GM23338 (cell line): ENCODE data around the gene GYPC. TPM values are rescaled to one million over a fixed set of nuclear protein-coding genes. Genes with fewer than 3 reads are reported as not detected.

ENCODE experiments used
- ATAC-seq: fragments of 200-7000 bp; cut with Tn5 transposase; 3 replicates; pipeline ENCODE4 v1.9.1; 2020
- DNase-seq: peaks from one replicate; pipeline ENCODE4 v3.0.0-alpha.2; 2015; ENCODE audit warnings: low spot score
- H2AFZ ChIP-seq: fragments of 200-600 bp; sonication (generic); 2 replicates; pipeline ENCODE4 v1.8.0; 2016; ENCODE audit warnings: antibody characterized with exemption, mild to moderate bottlenecking, moderate library complexity
- H3F3A ChIP-seq: fragments of 200-600 bp; sonication (generic); replicated peaks from 2 replicates; pipeline ENCODE4 v1.8.0; 2017; ENCODE audit warnings: antibody characterized with exemption, mixed run types, low read depth
- H3K27ac ChIP-seq: fragments of 200-600 bp; sonication (generic); 2 replicates; pipeline ENCODE4 v1.6.1; 2016; ENCODE audit warnings: low read depth
- H3K27me3 ChIP-seq: fragments of 200-600 bp; sonication (generic); 2 replicates; pipeline ENCODE4 v1.8.0; 2016; ENCODE audit warnings: mild to moderate bottlenecking, mixed run types, moderate library complexity; ENCODE audit not compliant: insufficient read depth
- H3K36me3 ChIP-seq: fragments of 200-600 bp; sonication (generic); 2 replicates; pipeline ENCODE4 v1.8.0; 2016; ENCODE audit warnings: mild to moderate bottlenecking; ENCODE audit not compliant: insufficient read depth
- H3K4me1 ChIP-seq: fragments of 200-600 bp; sonication (generic); 2 replicates; pipeline ENCODE4 v1.8.0; 2016; ENCODE audit warnings: mild to moderate bottlenecking, moderate library complexity; ENCODE audit not compliant: insufficient read depth
- H3K4me2 ChIP-seq: fragments of 200-600 bp; sonication (generic); 2 replicates; pipeline ENCODE4 v1.7.1; 2017; ENCODE audit warnings: mixed run types
- H3K4me3 ChIP-seq: fragments of 200-600 bp; sonication (generic); 2 replicates; pipeline ENCODE4 v1.6.1; 2016; ENCODE audit warnings: mixed run types
- H3K79me2 ChIP-seq: fragments of 200-600 bp; sonication (generic); replicated peaks from 2 replicates; pipeline ENCODE4 v1.8.0; 2017; ENCODE audit warnings: mild to moderate bottlenecking; ENCODE audit not compliant: insufficient read depth
- H3K9me2 ChIP-seq: fragments of 200-600 bp; sonication (generic); 2 replicates; pipeline ENCODE4 v1.8.0; 2017; ENCODE audit not compliant: insufficient read depth
- H4K20me1 ChIP-seq: fragments of 200-600 bp; sonication (generic); replicated peaks from 2 replicates; pipeline ENCODE4 v1.8.0; 2017; ENCODE audit warnings: mild to moderate bottlenecking; ENCODE audit not compliant: insufficient read depth
- H3K27ac Mint-ChIP-seq: 2 replicates; pipeline ENCODE4 v1.8.0; 2020; ENCODE audit warnings: inconsistent platforms, mild to moderate bottlenecking, moderate library complexity, mixed read lengths
- H3K27me3 Mint-ChIP-seq: 3 replicates; pipeline ENCODE4 v1.8.0; 2022; ENCODE audit warnings: low read depth, mild to moderate bottlenecking, moderate library complexity, mixed read lengths, inconsistent platforms; ENCODE audit not compliant: insufficient read depth, poor library complexity
- H3K36me3 Mint-ChIP-seq: 3 replicates; pipeline ENCODE4 v1.8.0; 2021; ENCODE audit warnings: low read depth, mild to moderate bottlenecking, inconsistent platforms, moderate library complexity, mixed read lengths
- H3K4me1 Mint-ChIP-seq: 3 replicates; pipeline ENCODE4 v1.8.0; 2020; ENCODE audit warnings: mild to moderate bottlenecking, inconsistent platforms, mixed read lengths
- H3K4me3 Mint-ChIP-seq: 3 replicates; pipeline ENCODE4 v1.8.0; 2021; ENCODE audit warnings: moderate library complexity, mild to moderate bottlenecking, inconsistent platforms, mixed read lengths
- H3K9me3 Mint-ChIP-seq: 3 replicates; pipeline ENCODE4 v1.8.0; 2020; ENCODE audit warnings: moderate library complexity, mild to moderate bottlenecking, inconsistent platforms, mixed read lengths
- CREB1 ChIP-seq: fragments of 250-450 bp; sonication (Bioruptor Pico); IDR thresholded peaks from 2 replicates; pipeline ENCODE4 v1.5.0; 2020; ENCODE audit warnings: low read depth, mild to moderate bottlenecking, moderate library complexity
- ETS1 ChIP-seq: IDR thresholded peaks from 2 replicates; pipeline ENCODE4 v1.6.1; 2016; ENCODE audit warnings: antibody characterized with exemption
- EZH2 ChIP-seq: fragments of 200-600 bp; sonication (generic); IDR thresholded peaks from one replicate; pipeline ENCODE4 v1.8.0; 2017; ENCODE audit warnings: antibody characterized with exemption, mild to moderate bottlenecking, low read depth; ENCODE audit not compliant: unreplicated experiment
- EZH2phosphoT487 ChIP-seq: fragments of 200-600 bp; sonication (generic); IDR thresholded peaks from one replicate; pipeline ENCODE4 v1.8.1; 2018; ENCODE audit warnings: antibody characterized with exemption; ENCODE audit not compliant: unreplicated experiment
- NANOG ChIP-seq: IDR thresholded peaks from 2 replicates; pipeline ENCODE4 v1.6.1; 2016; ENCODE audit warnings: antibody characterized with exemption, borderline replicate concordance
- POLR2AphosphoS5 ChIP-seq: IDR thresholded peaks from 2 replicates; pipeline ENCODE4 v1.6.1; 2016; ENCODE audit warnings: antibody characterized with exemption, low read depth
- STAT1 ChIP-seq: IDR thresholded peaks from one replicate; pipeline ENCODE4 v1.6.1; 2016; ENCODE audit warnings: antibody characterized with exemption; ENCODE audit not compliant: unreplicated experiment
- ZNF114 ChIP-seq: fragments of 250-450 bp; sonication (Bioruptor Pico); IDR thresholded peaks from 2 replicates; pipeline ENCODE4 v1.5.0; 2020; ENCODE audit warnings: mild to moderate bottlenecking, moderate library complexity
- ZNF462 ChIP-seq: fragments of 250-450 bp; sonication (Bioruptor Pico); IDR thresholded peaks from 2 replicates; pipeline ENCODE4 v1.5.0; 2020; ENCODE audit warnings: mild to moderate bottlenecking, moderate library complexity
- polyA plus RNA-seq: library from polyadenylated mRNA; unstranded; fragments of >200 nt; fragmentation: Nextera tagmentation; extraction: Ambion mirVana; gene quantifications from 2 replicates; pipeline ENCODE4 v1.2.1, GENCODE V29; 2016
- total RNA-seq: library from RNA; depleted of rRNA; stranded (reverse); fragments of >200 nt; shearing (Covaris generic); gene quantifications from 2 replicates; pipeline ENCODE4 v1.2.3, GENCODE V29; 2014

GYPC gene
- total and polyA plus RNA-seq, 2 experiments from 2014 or later: 19.6 to 29.7 TPM

GRCh38 chr2:126722546-126722945 lies 66.6 kb downstream of the GYPC start (continued):
- TF ChIP-seq ZNF462 (CRISPR knock-in tag) (no peak), CREB1 (CRISPR knock-in tag) (no peak)

GRCh38 chr2:126723281-126723815 lies 67.4 kb downstream of the GYPC start:
- Histone ChIP-seq H3F3A (no peaks in the 10 kb centered on the region), H2AFZ (no peak overlapping the region), H3K4me3 (no peak overlapping the region), H3K9me2 (0 out of 2 replicates have a peak, but pooled peaks cover 8% of the 10 kb centered on the region), H3K4me2 (no peak overlapping the region), H3K36me3 (no peaks in the 10 kb centered on the region; the same call in 1 of the 2 replicates), H3K79me2 (no peaks in the 10 kb centered on the region), H3K4me1 (no peaks in the 10 kb centered on the region), H3K27me3 (no peaks in the 10 kb centered on the region), H4K20me1 (no peaks in the 10 kb centered on the region), H3K27ac (no peak overlapping the region)
- no peak for DNase-seq
- Mint-ChIP-seq H3K4me3 (no peak overlapping the region), H3K4me1 (no peaks in the 10 kb centered on the region), H3K9me3 (peaks cover 9% of the 10 kb centered on the region), H3K27me3 (no peaks in the 10 kb centered on the region), H3K27ac (no peak overlapping the region), H3K36me3 (peaks cover 3% of the 10 kb centered on the region; the same call in 2 of the 3 replicates)
- no peak for ATAC-seq
- TF ChIP-seq CREB1 (CRISPR knock-in tag) (no peak), ETS1 (no peak), STAT1 (no peak), ZNF114 (CRISPR knock-in tag) (no peak), EZH2 (no peak), EZH2phosphoT487 (no peak), POLR2AphosphoS5 (no peak), NANOG (no peak), ZNF462 (CRISPR knock-in tag) (no peak)
